HG02623 (cell line): ENCODE measurements around the gene VPS37C.

ENCODE experiments used
- ATAC-seq: cut with Tn5 transposase; IDR thresholded peaks from one replicate; pipeline ENCODE4 v1.9.1; 2021; ENCODE audit warnings: moderate library complexity; ENCODE audit not compliant: unreplicated experiment

The VPS37C gene

DNA sequence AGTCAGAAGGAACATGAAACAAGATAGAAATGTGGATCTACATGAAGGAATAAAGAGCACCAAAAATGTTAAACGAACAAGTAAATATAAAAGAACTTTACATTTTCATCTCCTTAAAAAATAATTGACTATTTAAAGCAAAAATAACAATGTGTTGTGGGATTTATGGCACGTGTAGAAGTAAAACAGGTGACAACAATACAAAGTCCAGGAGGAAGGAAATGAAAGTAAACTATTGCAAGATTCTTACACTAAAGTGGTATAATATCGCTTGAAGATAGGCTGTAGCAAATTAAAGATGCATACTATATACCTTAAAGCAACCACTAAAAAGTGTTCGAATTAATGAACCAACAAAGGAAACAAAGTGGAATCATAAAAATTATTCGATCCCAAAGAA, 5.5 kb downstream of the VPS37C start:
- no peak for ATAC-seq

DNA sequence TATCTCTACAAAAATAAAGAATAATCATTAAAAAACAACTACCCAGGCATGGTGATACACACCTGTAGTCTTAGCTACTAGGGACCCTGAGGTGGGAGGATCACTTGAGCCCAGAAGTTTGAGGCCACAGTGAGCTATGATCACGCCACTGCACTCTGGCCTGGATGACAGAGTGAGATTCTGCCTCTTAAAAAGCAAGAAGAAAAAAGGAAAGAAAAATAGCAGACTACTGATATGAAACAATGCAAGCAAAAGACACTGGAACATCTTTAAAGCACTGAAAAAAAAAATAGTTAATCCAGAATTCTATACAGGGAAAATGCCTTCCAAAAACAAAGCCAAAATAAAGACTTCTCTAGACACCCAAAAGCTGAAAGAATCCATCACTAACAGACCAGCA, 5.9 kb downstream of the VPS37C start:
- no peak for ATAC-seq

DNA sequence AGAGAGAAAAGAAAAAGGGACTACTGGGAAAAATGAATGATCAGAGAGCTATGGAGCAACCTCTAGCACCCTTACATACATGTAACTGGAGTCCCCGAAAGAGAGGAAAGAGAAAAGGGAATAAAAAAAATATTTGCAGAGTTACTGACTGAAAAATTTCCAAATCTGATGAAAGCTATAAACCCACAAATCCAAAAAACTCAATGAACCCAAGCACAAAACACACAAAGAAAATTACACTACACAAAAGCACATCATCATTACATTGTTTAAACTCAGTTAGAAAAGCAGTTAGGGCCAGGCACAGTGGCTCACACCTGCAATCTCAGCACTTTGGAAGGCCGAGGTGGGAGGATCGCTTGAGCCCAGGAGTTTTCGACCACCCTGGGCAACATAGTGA, 6.7 kb downstream of the VPS37C start:
- ATAC-seq = no peak

DNA sequence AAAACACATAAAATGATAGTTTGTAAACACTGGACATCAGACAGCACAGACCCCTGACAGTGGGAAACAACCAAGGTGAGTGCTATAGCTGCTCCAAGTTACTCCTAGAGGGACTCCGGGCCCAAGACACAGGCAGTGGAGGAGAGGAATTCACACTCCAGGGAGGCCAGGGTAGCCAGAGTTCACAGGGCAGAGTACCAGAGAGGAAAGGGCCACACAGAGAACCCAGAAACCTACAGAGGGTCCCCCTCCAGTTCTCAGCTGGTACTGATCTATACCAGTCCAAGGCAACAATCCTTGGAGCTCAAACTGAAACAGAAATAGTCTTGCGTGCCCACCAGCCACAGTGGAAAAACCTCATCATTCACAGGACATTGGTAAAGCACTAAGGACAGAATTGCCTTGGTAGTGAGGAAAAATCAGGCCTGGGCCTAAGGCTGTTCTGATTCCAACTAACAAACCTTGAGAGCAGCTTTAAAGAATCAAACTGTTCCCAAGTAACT, 7.6 kb downstream of the VPS37C start:
- no peak for ATAC-seq

DNA sequence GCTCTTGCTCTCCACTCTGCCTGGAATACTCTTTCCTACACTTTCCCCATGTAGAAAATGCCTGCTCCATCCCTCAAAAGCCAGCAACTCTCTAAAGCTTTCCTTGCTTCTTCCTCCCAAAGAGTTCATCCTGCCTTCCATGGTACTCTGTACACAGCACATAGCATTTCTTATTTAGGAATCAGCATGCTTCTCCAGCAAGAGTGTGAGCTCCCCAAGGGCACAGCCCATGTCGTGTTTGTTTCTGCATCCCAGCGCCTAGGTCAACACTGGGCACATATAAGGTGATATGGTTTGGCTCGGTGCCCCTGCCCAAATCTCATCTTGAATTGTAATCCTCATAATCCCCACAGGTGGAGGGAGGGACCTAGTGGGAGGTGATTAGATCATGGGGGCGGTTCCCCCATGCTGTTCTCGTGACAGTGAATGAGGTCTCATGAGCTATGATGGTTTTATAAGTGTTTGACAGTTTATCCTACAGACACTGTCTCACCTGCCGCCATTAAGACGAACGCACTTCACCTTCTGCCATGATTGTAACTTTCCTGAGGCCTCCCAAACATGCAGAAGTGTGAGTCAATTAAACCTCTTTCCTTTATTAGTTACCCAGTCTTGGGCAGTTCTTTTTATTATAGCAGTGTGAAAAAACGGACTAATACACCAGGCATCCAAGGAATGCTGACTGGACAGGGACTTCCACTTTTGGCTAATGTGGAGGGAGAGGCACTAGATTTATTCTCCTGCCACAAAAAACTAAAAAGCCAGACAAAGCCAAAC, 8.2 kb downstream of the VPS37C start:
- no peak for ATAC-seq

DNA sequence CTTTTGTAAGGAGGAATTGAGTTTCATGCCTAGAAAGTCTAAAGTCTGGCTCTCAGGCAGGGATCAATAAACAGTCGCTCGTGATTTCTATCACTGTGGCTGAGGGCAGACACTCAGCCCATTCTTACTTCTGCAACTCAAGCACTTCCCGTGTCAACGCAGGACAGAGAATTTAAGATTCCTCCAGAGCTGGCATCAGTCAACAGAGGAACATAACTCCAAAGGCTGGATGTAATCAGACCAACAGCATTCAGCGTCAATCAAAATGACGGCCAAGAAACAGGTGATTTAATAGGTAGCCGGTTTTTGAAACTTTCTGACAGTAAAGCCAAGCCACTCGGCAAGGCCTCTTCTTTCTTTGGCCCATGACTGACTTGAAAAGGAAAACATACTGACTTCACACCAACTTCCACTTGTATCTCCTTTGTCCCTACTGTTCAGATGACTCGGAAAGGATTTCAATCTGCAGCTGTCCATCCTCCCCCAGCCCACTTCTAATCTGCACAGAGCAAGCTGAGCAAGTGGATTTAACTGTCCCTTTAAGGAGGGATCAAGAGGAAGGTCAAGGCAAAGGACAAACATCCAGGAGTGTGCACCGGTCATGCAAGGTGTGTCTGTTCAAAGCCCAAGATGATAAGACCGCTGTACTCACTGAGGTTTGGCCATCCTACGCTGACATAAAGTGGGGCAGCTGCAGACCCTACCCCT, 9.5 kb downstream of the VPS37C start:
- ATAC-seq = no peak

DNA sequence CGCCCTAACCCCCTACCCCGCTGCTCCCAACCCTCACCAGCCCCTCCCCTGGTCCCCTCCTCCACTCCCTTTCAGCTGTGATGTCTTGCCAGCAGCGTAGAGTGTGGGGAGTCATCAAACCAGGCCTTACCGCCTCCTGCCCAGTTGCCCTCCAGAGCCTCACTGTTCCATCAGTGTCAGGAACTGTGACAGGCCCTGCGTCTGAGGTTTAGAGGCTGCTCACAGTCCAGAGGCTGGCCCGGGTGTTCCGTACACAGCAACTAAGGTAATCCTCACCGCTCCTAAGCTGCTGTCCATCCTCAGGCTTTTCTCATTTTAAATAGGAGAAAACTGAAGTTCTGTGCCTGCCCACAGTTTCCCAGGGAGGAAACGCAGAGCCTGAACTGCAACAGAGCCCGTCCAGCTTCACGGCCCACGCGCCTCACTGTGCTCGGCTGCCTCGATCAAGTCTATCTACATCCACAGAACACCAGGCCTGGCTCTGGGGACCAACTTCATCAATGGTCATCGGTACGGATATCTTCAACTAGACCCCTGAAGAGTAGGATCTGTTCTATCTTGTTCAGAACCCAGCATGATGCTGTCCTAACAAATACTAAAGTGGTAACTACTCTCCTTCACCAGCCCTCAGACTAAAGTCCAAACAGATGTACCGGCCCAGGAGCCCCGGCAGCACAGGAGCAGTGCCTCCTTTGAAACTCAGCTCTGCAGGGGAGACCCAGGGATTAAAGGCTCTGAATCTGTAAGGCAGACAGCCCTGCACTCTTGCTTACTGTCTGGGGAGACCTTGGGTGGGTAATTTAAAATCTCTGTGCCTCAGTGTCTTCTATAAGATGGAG, 10.3 kb downstream of the VPS37C start:
- ATAC-seq = no peak

DNA sequence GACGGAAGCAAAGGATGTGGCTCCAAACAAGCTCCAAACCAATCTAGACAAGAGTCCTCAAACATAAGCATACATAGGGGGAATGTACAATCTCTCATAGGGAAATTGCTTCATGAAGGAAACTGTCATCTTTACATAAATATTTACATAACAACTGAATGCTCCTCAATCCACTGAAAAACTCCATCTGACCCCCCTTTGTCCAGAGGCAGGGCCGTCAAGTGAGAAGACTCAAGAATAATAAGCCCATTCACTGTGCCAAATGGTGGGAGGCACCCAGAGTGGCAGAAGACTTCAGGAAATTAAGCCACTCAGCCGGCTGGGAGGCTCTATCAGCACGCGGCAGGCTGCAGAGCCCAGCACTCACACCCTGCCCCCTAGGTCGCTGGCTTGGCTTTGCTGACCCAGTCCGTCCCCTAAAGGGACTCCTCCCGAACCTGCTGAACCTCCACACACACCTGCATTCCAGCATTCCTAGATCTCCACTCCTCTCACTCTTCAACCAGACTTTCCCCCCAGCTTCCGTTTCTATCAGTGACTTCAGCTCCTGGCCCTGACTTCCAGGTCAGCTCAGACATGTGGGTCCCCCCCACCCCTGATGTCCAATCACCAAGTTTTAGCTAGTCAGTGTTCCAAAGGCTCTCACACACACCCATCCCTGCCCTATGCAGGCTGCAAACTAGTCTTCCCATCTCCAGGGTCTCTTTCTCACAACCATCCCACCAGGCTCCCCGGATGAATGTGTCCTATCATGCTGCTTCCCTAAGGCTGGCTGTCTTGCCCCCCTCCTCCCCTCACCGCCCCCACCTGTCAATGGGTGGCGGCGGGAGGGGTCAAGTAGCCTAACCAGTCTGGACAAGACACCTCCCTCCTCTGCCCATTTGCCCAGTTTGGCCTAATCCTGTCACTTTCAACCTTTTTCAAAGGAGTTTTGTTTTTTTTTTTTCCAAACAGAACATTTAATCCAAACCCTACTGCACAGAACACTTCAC, 11.3 kb downstream of the VPS37C start:
- ATAC-seq = no peak

DNA sequence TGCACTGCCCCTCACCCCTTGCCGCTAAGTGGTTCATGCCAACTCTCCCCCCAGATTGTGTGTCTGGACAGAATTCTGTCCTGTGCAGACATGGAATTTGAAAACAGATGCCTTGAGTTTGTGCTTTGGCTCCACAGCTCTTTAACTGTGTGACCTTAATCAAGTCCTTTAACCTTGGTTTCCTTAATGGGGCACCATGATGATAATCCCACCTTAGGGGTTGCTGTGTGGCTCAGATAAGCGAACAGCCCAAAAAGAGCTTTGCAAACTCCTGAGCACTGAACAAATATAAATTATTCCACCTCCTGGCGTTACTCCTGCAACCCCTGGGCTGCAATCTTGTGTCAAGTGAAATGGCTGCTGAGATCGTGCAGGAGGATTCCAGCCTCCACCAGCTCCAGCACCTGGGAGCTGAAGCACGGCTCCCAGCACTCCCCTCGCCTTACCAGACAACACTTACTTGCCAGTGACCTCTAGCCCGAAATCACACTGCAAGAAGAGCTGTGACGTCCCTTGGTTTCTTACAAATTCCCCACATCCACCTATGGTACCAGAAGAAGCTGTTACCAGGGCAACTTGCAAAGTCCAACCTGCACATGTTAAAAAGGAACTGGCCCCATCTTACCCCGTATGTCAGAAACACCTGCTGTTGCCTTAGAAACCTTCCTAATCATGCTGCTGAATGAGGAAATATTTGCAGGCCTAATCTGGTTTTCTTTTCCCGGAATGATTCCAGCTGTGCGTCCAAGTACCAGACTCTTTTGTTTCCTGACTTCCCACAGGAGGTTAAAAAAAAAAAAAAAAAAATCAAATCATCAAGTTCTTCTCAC, 13.2 kb downstream of the VPS37C start:
- no peak for ATAC-seq

DNA sequence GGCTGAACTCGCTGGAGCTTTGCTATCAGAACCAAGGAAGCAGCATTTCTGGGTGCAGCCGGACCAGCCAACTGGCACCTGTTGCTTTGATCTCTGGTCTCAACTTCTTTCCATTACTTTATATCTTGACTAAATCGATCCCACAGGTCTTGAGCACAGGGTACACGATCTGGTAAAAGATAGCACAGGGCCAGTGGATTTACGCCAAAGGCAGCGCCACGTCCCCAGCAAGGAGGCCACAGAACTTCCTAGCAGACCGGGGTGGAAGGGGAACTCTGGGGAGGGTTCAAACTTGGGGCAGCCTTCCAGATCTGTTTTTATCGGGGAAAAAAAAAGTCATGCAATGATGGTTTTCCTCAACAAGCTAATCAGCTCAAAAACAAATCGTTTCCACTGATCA, 14.0 kb downstream of the VPS37C start:
- no peak for ATAC-seq

DNA sequence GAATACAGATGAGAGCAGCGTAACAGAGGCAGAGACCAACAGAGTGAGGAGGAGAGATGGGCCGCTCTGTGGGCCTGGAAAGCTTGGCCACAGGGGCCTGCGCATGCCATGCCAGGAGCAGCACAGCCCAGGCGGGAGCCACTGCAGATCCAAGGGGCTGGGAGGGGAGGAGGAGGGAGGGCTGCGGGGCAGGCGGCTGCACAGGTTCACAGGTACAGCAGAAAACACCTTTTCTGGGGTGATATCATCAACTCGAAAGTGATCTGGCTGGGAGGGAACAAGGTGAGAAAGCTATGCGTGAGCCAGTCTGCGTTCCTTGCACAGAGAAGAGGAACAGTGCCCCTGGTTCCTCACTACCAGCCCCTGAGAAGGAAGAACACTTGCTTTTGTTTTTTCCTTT, 14.8 kb downstream of the VPS37C start:
- ATAC-seq = no peak

DNA sequence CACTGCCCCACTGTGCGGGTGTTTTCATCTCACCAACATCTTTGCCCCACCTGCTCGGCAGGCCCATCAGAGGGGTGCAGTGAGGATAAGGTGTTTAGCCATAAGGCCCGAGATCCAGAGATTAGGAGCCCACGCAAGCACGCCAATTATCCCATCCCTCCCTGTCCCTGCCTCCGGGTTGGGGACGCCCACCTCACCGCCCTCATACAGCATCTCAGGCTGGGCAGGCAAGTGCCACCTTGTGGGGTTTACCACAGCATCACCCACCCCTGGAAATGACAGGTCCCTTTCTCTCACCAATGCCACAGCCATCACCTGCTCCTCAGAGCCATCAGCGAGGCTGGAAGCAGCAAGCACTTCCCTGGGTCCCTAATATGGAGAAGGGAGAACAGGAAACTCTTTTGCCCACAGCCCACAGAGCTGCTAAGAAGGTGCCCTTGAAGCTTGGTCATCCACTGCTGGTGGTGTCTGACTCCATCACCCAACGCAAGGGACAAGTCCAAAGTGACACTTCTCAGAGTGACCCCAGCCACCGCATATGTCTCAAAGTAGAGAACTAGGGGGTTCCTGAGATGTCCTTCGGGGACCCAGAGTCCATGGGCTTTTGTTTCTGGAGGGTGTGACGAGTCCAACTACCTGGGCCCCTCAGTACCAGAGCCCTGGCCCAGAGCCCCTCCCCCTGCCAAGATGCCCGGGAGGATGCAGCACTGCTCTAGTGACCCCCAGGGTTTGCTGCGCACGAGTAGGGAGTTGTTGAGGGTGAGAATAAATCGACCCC, 15.8 kb downstream of the VPS37C start:
- ATAC-seq = no peak

DNA sequence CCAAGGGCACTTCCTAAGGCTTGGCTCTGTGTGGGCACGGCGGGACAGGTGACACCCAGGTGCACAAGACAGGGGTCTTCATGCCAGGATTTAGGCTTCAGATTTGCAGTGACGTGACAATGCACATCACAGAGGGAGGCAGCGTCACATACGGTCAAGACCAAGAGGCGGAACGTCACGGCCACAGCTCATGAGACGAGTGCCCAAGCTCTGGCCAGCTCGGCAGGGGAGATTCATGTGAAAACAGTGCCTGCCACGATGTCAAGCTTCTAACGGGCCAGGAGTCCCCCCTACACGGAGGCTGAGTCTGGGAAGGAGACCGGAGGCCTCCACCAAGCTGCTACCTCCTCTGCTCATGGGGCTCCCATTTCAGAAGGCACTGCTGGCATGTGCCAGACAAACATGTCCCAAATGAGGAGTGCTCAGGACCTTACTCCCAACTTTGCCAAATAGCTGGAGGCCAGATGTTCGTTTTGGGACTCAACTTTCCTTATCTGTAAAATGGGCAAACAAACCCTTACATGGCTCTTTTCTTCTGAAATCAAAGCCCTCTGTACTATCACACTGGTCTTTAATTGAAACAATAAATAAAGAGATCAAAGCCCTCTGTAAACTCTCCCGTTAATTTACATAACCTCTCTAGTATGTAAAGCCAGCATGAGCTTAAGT, 16.6 kb downstream of the VPS37C start:
- ATAC-seq = no peak

DNA sequence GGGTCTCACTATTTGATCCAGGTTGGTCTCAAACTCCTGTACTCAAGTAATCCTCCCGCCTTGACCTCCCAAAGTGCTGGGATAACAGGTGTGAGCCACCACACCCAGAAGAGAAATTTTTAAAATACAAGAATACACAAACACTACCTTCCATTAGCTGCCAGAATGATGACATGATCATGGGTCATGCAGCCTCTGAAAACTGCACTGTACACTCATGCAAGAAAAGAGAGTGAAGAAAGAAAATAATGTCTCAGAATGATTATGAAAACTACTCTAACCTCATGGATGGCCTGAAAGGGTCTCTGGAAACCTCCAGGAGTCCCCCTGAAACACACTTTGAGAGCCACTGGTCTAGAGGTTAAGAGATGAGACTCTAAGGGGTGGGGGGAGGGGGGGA, 18.8 kb downstream of the VPS37C start:
- no peak for ATAC-seq

DNA sequence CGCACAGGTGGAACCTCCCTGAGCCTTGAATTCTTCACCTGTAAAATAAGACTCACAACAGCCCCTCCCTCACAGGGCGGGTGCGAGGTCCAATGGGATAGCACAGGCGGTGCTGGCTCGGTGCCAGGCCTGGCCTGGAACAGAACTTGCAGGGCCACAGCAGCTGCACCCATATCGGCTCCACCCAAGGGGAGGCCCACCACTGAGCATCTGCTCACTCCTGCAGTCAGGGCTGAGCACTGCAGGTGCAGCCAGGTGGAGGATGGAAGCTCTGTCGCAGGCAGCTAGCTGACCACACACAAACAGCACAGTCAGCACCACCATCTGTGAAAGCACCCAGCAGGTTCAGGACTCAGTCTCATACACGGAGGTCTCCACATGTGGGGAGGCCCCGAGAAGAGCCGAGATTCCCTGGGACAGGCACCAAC, 19.6 kb downstream of the VPS37C start:
- ATAC-seq = no peak

DNA sequence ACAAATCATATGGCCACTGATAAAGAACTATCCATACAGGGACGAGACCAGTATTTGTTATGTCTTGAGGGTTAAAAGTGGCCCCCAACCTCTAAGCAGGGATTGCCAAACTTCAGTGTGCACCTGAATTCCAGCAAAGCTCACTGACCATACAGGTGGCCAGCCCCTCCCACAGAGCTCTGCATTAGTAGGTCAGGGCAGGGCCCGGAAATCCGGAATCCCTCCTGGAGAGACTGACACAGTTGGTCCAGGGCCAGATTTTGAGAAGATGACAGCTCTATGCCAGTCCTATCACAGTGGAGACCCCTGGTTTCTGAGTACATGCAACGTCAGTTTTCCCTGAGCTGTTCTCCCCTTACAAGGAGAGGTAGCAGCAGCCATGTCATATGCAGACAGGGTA, 20.8 kb downstream of the VPS37C start:
- no peak for ATAC-seq

DNA sequence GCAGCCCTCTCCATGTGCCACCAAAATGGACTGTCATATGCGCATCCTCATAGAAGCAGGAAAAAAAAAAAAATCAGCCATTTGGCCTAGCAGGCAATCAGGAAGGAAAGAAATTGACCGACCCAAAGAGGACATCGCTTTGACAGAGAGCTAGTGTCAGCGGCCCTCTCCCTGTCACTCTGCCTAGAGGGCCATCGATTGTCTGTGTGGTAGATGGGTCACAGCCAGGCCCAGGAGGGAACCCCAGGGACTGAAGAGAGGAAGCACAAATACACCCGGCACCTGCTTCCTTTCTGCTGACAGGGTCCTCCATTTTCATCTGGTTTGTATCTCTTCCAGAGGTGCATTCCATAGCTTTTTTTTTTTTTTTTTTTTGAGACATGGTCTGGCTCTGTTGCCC, 21.8 kb downstream of the VPS37C start:
- no peak for ATAC-seq

DNA sequence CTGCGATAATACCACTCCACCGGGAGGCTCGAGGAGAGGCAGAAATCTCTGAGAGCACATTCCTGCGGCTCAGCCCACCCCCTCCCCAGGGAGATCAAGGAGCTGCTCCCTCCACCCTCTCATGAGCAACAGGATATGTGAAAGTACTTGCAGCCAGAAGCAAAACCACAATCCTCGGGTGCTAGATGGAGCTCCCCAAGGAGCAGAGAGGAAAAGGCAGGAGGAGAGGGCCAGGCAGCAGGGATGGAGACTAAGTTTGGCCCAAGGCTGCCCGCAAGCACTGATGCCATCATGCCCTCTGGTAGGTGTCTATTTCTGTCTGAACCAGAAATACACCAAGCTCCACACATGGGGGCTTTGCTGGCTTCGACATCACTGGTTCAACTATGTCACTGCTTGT, 22.3 kb downstream of the VPS37C start:
- ATAC-seq = no peak
